SK-N-SH treated with all-trans-retinoic acid at 6 μM for 48 hours (cell line): ENCODE measurements around the gene ZSWIM7.

Experiments
- ARNTL ChIP-seq: fragments of 450-650 bp; formaldehyde crosslinking; IDR thresholded peaks from 2 replicates; pipeline ENCODE4 v1.5.0; 2020; ENCODE audit warnings: low read depth, mild to moderate bottlenecking, moderate library complexity, borderline replicate concordance
- CREB5 ChIP-seq: fragments of 250-450 bp; sonication (Bioruptor Pico); IDR thresholded peaks from 2 replicates; pipeline ENCODE4 v1.5.1; 2020; ENCODE audit warnings: low read depth, mild to moderate bottlenecking, moderate library complexity
- ESRRG ChIP-seq: fragments of 250-450 bp; sonication (Bioruptor Pico); IDR thresholded peaks from 2 replicates; pipeline ENCODE4 v1.6.1; 2021; ENCODE audit warnings: mild to moderate bottlenecking
- OSR1 ChIP-seq: fragments of 250-450 bp; sonication (Bioruptor Pico); IDR thresholded peaks from 2 replicates; pipeline ENCODE4 v1.8.0; 2022; ENCODE audit warnings: moderate library complexity, mild to moderate bottlenecking, inconsistent platforms
- PATZ1 ChIP-seq: fragments of 250-450 bp; sonication (Bioruptor Pico); IDR thresholded peaks from 2 replicates; pipeline ENCODE4 v1.8.0; 2020; ENCODE audit warnings: mild to moderate bottlenecking, moderate library complexity, borderline replicate concordance
- POU6F1 ChIP-seq: fragments of 250-450 bp; sonication (Bioruptor Pico); IDR thresholded peaks from 2 replicates; pipeline ENCODE4 v1.8.0; 2021; ENCODE audit warnings: low read depth, mild to moderate bottlenecking, moderate library complexity, borderline replicate concordance
- RARB ChIP-seq: fragments of 250-450 bp; sonication (Bioruptor Pico); IDR thresholded peaks from 2 replicates; pipeline ENCODE4 v1.8.0; 2021; ENCODE audit warnings: mild to moderate bottlenecking, moderate library complexity
- SNAI2 ChIP-seq: fragments of 250-450 bp; sonication (Bioruptor Pico); IDR thresholded peaks from 2 replicates; pipeline ENCODE4 v1.5.0; 2020; ENCODE audit warnings: mild to moderate bottlenecking, moderate library complexity
- TOX ChIP-seq: fragments of 250-450 bp; sonication (Bioruptor Pico); IDR thresholded peaks from 2 replicates; pipeline ENCODE4 v1.8.0; 2021; ENCODE audit warnings: mild to moderate bottlenecking, moderate library complexity, borderline replicate concordance
- ZC3H10 ChIP-seq: fragments of 250-450 bp; sonication (Bioruptor Pico); IDR thresholded peaks from 2 replicates; pipeline ENCODE4 v1.5.1; 2021; ENCODE audit warnings: mild to moderate bottlenecking, moderate library complexity
- ZFP3 ChIP-seq: fragments of 250-450 bp; sonication (Bioruptor Pico); IDR thresholded peaks from 2 replicates; pipeline ENCODE4 v1.5.0; 2020; ENCODE audit warnings: mild to moderate bottlenecking, moderate library complexity
- ZFP30 ChIP-seq: fragments of 450-650 bp; formaldehyde crosslinking; IDR thresholded peaks from 2 replicates; pipeline ENCODE4 v1.5.0; 2022; ENCODE audit warnings: mild to moderate bottlenecking, moderate library complexity
- ZNF8 ChIP-seq: fragments of 450-650 bp; formaldehyde crosslinking; IDR thresholded peaks from 2 replicates; pipeline ENCODE4 v1.5.0; 2020; ENCODE audit warnings: mild to moderate bottlenecking, moderate library complexity

GRCh38 chr17:15947976-15948752 lies 51.3 kb downstream of the ZSWIM7 start:
- TF ChIP-seq RARB (CRISPR knock-in tag): no peak
- no peak for TF ChIP-seq PATZ1 (CRISPR knock-in tag)
- TF ChIP-seq ZFP30: no peak
- no peak for TF ChIP-seq POU6F1
- no peak for TF ChIP-seq ZFP3 (CRISPR knock-in tag)
- TF ChIP-seq CREB5: no peak
- no peak for TF ChIP-seq ZC3H10
- no peak for TF ChIP-seq ARNTL
- no peak for TF ChIP-seq OSR1 (CRISPR knock-in tag)
- no peak for TF ChIP-seq TOX
- no peak for TF ChIP-seq ESRRG (CRISPR knock-in tag)
- TF ChIP-seq ZNF8 (CRISPR knock-in tag): no peak
- no peak for TF ChIP-seq SNAI2
